ENCODE data around the gene HSD17B1.

DNA sequence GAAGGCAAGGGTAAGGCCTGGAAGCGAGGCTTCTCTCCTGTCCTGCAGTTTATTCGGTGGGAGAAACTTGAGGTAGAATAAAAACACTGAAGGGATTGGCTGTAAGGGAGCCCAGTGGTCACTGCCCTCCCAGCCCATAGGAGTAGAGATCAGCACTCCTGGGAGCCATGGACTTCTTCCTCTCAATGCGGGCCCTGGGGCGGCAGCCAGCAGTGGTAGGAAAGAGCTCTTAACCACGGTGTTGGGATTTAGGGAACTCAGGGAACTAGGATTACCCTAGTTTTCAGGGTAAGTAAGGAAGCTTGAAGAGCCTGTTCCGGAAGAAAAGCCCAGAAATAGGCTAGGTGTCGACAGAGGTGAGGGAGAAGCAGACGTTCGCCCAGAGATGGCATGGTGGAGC is 40.5 kb upstream of the HSD17B1 start:
- no peak for TF ChIP-seq EZH2 (IDR thresholded peaks at IDR 0.05; ENCODE audit: insufficient read depth, poor library complexity, severe bottlenecking)
- TF ChIP-seq EZH2phosphoT487 (IDR thresholded peaks at IDR 0.05; ENCODE audit: insufficient read depth, low read depth) = no peak
